ENCODE results near the gene EFNA5. TPM values are rescaled to one million over a fixed set of nuclear protein-coding genes. Genes with fewer than 3 reads are reported as not detected.
A peak's percentile ranks its signal among the peaks of the same experiment; 100 is the strongest.

Gene EFNA5
- total RNA-seq, 1 donor from 2014 or later = 12.6 TPM

DNA sequence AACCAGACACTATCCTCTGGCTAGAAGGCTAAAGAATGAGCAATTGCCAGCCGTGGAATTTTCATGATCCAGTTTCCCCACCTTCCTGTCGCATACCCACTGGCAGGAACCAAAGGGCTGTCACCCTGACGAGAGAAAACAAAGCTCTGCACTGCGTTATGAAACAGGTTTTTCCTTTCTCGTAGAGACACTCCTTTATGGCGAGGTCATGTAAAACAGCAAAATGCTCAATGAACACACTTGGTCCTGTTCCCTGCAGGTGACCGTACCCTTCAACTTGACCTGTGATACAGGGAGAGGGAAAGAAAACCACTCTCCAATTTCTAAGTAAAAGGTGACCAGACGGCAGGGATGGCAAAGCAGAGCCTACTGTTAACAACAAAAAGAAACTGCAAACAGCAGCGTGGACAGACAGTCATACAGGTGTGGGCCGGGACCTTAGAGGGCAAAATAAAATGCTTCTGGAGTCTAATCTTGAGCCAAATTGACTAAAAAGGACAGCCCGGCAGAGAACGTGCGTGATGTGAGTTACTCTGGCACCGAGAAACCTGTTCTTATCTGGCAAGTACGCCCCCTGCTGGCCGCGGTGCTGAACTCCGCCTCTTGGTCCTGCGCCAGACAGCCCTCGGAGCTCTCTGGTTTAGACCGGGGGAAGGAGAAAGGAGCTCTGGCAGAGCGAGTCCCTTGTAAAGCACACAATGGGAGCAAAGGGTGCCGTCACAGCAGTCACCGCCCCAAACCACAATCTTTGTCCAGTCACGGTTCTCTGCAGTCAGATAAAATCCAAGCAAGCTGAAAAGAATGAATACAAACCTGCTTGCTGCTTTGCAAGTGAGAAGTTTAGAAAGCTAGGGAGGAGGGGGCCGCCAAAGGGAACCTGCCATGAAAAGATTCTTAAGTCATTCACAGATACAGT, 98.9 kb downstream of the EFNA5 start:
- H3K4me3 ChIP-seq (ENCODE audit: low read depth, low read length) = peak overlapping the region; percentile 21
- peak; percentile 86 for TF ChIP-seq CTCF (IDR thresholded peaks at IDR 0.05; ENCODE audit: insufficient read depth, low read length, poor library complexity, severe bottlenecking)
- no peaks in the 10 kb centered on the region for H3K36me3 ChIP-seq (ENCODE audit: control insufficient read depth, insufficient read depth, low read length)
- DNase-seq (ENCODE audit: low read depth) = peak; percentile 96
- no peaks in the 10 kb centered on the region for H3K27me3 ChIP-seq (ENCODE audit: control insufficient read depth, insufficient read depth, low read length)

GRCh38 chr5:107570805-107571531, 99.8 kb downstream of the EFNA5 start:
- Histone ChIP-seq H3K27me3 (ENCODE audit: control insufficient read depth, insufficient read depth, low read length) (no peaks in the 10 kb centered on the region), H3K4me3 (ENCODE audit: low read depth, low read length) (no peak overlapping the region), H3K36me3 (ENCODE audit: control insufficient read depth, insufficient read depth, low read length) (no peaks in the 10 kb centered on the region)
- DNase-seq (ENCODE audit: low read depth) = no peak
- peak; percentile 2 for TF ChIP-seq CTCF (IDR thresholded peaks at IDR 0.05; ENCODE audit: insufficient read depth, low read length, poor library complexity, severe bottlenecking)

- no peak for DNase-seq (ENCODE audit: low read depth)
- Histone ChIP-seq H3K27me3 (ENCODE audit: control insufficient read depth, insufficient read depth, low read length) (no peaks in the 10 kb centered on the region), H3K4me3 (ENCODE audit: low read depth, low read length) (no peak overlapping the region), H3K36me3 (ENCODE audit: control insufficient read depth, insufficient read depth, low read length) (no peaks in the 10 kb centered on the region)
- TF ChIP-seq CTCF (IDR thresholded peaks at IDR 0.05; ENCODE audit: insufficient read depth, low read length, poor library complexity, severe bottlenecking) = no peak
Measured at GRCh38 chr5:107570181-107570580, 100.6 kb downstream of the EFNA5 start.

- no peaks in the 10 kb centered on the region for H3K36me3 ChIP-seq (ENCODE audit: control insufficient read depth, insufficient read depth, low read length)
- no peak for TF ChIP-seq CTCF (IDR thresholded peaks at IDR 0.05; ENCODE audit: insufficient read depth, low read length, poor library complexity, severe bottlenecking)
- no peak overlapping the region for H3K4me3 ChIP-seq (ENCODE audit: low read depth, low read length)
- DNase-seq (ENCODE audit: low read depth) = no peak
- no peaks in the 10 kb centered on the region for H3K27me3 ChIP-seq (ENCODE audit: control insufficient read depth, insufficient read depth, low read length)
Measured at GRCh38 chr5:107567901-107568671, 102.7 kb downstream of the EFNA5 start.

DNA sequence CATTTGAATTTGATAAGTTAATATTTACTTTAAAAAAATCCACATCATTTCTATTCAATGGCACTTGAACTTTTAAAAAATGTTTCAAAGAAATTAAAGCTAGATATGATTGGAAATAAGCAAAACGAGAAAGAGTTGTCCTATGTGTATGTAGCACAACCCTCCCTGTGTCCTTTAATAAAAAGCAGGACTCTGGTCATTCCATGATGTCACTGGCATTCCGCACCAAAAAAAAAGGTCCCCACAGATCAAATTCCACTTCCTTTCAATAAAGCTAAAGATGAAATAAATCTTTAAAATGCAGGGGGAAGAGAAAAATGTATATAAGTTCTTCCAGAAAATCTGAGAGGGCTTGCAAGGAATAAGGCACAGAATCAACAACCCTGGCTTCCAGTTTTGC, 103.8 kb downstream of the EFNA5 start:
- TF ChIP-seq CTCF (IDR thresholded peaks at IDR 0.05; ENCODE audit: insufficient read depth, low read length, poor library complexity, severe bottlenecking) = no peak
- no peak for DNase-seq (ENCODE audit: low read depth)
- no peaks in the 10 kb centered on the region for H3K27me3 ChIP-seq (ENCODE audit: control insufficient read depth, insufficient read depth, low read length)
- H3K4me3 ChIP-seq (ENCODE audit: low read depth, low read length) = no peak overlapping the region
- no peaks in the 10 kb centered on the region for H3K36me3 ChIP-seq (ENCODE audit: control insufficient read depth, insufficient read depth, low read length)
